NT2/D1 (cell line): ENCODE measurements around the gene ENO3.

Source experiments
- SUZ12 ChIP-seq: IDR thresholded peaks from 2 replicates; pipeline ENCODE4 v1.6.1; 2011; ENCODE audit not compliant: insufficient read length, insufficient read depth; ENCODE audit errors: extremely low read depth
- YY1 ChIP-seq: IDR thresholded peaks from 2 replicates; pipeline ENCODE4 v1.6.1; 2011; ENCODE audit not compliant: insufficient read length, insufficient read depth

- TF ChIP-seq YY1, result no peak
- TF ChIP-seq SUZ12, result no peak
Observed at GRCh38 chr17:4958102-4958501, 7.2 kb downstream of the ENO3 start.
